Measurements from ENCODE around the gene LRRC4C. TPM values are rescaled to one million over a fixed set of nuclear protein-coding genes. Genes with fewer than 3 reads are reported as not detected.
"Not testable (repeated sequence)": the region's sequence is repeated elsewhere in the genome, so short reads cannot be mapped to it uniquely, and the experiment has no call there.

LRRC4C gene
- total RNA-seq, 1 donor from 2014 or later = 1.5 TPM

DNA sequence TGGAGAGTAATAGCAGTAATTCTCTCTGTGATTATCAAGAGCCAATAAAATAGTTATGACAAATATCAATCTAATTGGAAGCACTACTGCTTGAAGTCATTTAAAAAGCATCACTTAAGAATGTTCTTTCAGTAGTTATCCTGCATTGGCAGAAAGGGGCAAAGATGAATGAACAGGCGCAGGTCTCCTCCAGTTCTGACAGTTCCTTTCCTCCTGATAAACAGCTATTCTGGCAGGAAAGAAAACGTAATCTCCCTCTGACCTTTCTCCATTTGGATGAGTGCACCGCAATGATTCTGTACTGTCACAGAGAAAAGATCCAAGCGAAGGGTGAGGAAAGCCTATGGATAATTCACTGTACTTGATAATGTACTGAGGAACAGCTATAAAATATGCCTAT lies 521.5 kb downstream of the LRRC4C start:
- DNase-seq (ENCODE audit: low read depth) = no peak
- Histone ChIP-seq H3K4me3 (ENCODE audit: low read depth, low read length) (no peak overlapping the region), H3K36me3 (ENCODE audit: control insufficient read depth, insufficient read depth, low read length) (no peaks in the 10 kb centered on the region), H3K27me3 (ENCODE audit: control insufficient read depth, insufficient read depth, low read length) (no peaks in the 10 kb centered on the region)
- TF ChIP-seq, protein P1, sequence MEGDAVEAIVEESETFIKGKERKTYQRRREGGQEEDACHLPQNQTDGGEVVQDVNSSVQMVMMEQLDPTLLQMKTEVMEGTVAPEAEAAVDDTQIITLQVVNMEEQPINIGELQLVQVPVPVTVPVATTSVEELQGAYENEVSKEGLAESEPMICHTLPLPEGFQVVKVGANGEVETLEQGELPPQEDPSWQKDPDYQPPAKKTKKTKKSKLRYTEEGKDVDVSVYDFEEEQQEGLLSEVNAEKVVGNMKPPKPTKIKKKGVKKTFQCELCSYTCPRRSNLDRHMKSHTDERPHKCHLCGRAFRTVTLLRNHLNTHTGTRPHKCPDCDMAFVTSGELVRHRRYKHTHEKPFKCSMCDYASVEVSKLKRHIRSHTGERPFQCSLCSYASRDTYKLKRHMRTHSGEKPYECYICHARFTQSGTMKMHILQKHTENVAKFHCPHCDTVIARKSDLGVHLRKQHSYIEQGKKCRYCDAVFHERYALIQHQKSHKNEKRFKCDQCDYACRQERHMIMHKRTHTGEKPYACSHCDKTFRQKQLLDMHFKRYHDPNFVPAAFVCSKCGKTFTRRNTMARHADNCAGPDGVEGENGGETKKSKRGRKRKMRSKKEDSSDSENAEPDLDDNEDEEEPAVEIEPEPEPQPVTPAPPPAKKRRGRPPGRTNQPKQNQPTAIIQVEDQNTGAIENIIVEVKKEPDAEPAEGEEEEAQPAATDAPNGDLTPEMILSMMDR (IDR thresholded peaks at IDR 0.05; ENCODE audit: insufficient read depth, low read length, poor library complexity, severe bottlenecking) = no peak

DNA sequence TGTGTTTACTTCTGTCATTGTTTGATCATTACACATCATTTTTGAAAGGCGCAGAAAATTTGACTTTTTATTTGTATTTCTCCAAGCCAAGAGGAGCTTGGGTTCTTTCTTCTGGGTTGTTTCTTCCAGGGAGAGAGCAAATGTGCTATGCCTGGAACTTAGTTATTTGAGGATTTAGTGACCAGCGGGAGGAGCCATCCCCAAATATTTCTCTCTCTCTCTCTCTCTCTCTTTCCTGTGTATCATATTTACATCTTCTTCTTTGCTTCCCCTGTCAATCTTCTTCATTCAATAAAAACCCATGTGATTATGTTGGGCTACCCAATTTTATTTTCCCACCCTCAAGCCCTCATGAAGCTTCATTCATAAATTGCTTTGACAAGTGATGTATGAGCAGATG lies 534.5 kb downstream of the LRRC4C start:
- DNase-seq (ENCODE audit: low read depth) = no peak
- TF ChIP-seq, protein P1 (IDR thresholded peaks at IDR 0.05; ENCODE audit: insufficient read depth, low read length, poor library complexity, severe bottlenecking) = no peak
- no peaks in the 10 kb centered on the region for H3K27me3 ChIP-seq (ENCODE audit: control insufficient read depth, insufficient read depth, low read length)
- H3K4me3 ChIP-seq (ENCODE audit: low read depth, low read length) = no peak overlapping the region
- no peaks in the 10 kb centered on the region for H3K36me3 ChIP-seq (ENCODE audit: control insufficient read depth, insufficient read depth, low read length)

DNA sequence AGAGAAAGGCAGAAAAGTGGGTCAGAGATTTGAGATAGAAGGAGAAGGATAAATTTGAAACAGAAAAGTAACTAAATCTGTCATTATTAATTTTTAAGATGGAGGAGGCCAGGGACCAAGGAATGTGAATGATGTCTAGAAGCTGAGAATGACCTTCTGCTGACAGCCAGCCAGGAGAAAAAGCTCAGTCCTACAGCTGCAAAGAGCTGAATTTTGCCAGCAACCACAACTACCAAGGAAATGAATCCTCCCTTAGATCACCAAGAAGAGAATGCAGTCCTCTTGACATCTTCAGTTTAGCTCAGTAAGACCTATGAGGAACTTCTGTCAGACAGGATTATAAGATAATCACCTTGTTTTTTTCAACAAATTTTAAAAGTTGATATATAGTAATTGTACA lies 538.2 kb downstream of the LRRC4C start:
- H3K27me3 ChIP-seq (ENCODE audit: control insufficient read depth, insufficient read depth, low read length) = no peaks in the 10 kb centered on the region
- no peak for DNase-seq (ENCODE audit: low read depth)
- no peak overlapping the region for H3K4me3 ChIP-seq (ENCODE audit: low read depth, low read length)
- TF ChIP-seq, protein P1 (IDR thresholded peaks at IDR 0.05; ENCODE audit: insufficient read depth, low read length, poor library complexity, severe bottlenecking) = no peak
- no peaks in the 10 kb centered on the region for H3K36me3 ChIP-seq (ENCODE audit: control insufficient read depth, insufficient read depth, low read length)

DNA sequence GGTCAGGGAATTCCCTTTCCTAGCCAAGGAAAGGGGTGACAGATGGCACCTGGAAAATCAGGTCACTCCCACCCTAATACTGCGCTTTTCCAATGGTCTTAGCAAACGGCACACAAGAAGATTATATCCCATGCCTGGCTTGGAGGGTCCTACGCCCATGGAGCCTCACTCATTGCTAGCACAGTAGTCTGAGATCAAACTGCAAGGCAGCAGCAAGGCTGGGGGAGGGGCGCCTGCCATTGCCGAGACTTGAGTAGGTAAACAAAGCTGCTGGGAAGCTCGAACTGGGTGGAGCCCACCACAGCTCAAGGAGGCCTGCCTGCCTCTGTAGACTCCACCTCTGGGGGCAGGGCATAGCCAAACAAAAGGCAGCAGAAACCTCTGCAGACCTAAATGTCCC lies 548.7 kb downstream of the LRRC4C start:
- not testable (repeated sequence) for H3K36me3 ChIP-seq (ENCODE audit: control insufficient read depth, insufficient read depth, low read length); H3K4me3 ChIP-seq (ENCODE audit: low read depth, low read length); DNase-seq (ENCODE audit: low read depth); H3K27me3 ChIP-seq (ENCODE audit: control insufficient read depth, insufficient read depth, low read length)

DNA sequence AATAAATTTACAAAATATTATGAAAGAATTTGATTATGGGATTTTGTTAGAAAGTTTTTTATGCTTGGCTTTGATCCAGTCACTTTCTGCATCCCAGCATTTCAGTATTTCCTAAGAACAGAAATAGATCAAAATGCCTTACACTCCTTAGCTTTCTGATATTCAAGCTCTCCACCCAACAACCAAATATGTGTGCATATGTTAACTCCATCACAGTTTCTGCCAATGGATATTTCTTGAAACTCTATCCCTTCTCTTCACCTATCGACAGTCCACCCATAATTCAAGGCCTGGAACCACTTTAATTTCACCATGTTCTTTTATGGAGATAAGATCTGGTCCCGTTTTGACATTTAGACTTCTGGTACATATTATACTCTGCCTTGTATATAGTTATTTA lies 565.0 kb downstream of the LRRC4C start:
- TF ChIP-seq, protein P1 (IDR thresholded peaks at IDR 0.05; ENCODE audit: insufficient read depth, low read length, poor library complexity, severe bottlenecking) = no peak
- H3K4me3 ChIP-seq (ENCODE audit: low read depth, low read length) = no peak overlapping the region
- H3K27me3 ChIP-seq (ENCODE audit: control insufficient read depth, insufficient read depth, low read length) = no peaks in the 10 kb centered on the region
- DNase-seq (ENCODE audit: low read depth) = no peak
- H3K36me3 ChIP-seq (ENCODE audit: control insufficient read depth, insufficient read depth, low read length) = no peaks in the 10 kb centered on the region

DNA sequence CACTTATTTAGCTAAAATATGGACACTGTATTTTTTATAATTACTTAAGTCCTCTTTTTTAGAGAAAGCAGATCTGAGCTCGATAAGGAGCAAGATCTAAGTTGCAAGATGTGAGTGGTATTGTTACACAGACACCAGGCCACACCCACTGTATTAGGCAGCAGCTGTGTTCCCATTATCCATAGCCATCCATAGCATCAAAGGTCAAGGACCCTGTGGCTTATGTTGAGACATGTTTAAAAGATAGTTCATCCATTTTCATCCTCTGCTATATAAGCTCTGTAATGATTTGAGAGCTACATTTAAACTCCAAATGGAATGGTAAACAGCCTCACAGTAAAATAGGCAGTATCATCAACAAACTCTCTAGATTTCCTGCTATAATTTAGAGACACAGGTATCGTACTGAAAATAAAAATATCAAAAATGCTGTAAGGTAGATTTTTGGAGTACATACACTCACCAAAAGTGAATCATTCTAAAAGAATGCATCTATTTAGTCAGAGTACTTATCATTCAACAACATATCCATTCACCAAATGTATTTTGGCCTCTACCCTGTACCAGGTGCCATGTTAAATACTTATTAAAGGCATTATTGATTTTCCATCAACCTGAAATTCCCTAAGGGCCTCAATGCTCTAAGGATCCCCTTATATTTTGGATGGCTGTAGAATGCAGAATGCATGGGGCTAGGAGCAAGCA lies 574.0 kb downstream of the LRRC4C start:
- no peak overlapping the region for H3K4me3 ChIP-seq (ENCODE audit: low read depth, low read length)
- H3K36me3 ChIP-seq (ENCODE audit: control insufficient read depth, insufficient read depth, low read length) = no peaks in the 10 kb centered on the region
- DNase-seq (ENCODE audit: low read depth) = no peak
- TF ChIP-seq, protein P1 (IDR thresholded peaks at IDR 0.05; ENCODE audit: insufficient read depth, low read length, poor library complexity, severe bottlenecking) = no peak
- H3K27me3 ChIP-seq (ENCODE audit: control insufficient read depth, insufficient read depth, low read length) = no peaks in the 10 kb centered on the region

All from kidney epithelial cell (primary cell).